ENCODE measurements around the gene NPHP4.

The NPHP4 gene

GRCh38 chr1:5989286-5989605, 3.0 kb downstream of the NPHP4 start:
- no peak for DNase-seq (ENCODE audit: low read depth)

GRCh38 chr1:5988596-5989285, 3.5 kb downstream of the NPHP4 start:
- DNase-seq (ENCODE audit: low read depth) = no peak

- DNase-seq (ENCODE audit: low read depth) = no peak
Measured at GRCh38 chr1:5986018-5986417, 6.2 kb downstream of the NPHP4 start.

GRCh38 chr1:5985250-5985649, 7.0 kb downstream of the NPHP4 start:
- no peak for DNase-seq (ENCODE audit: low read depth)

GRCh38 chr1:5983361-5984103, 8.7 kb downstream of the NPHP4 start:
- peak; percentile 91 for DNase-seq (ENCODE audit: low read depth)

GRCh38 chr1:5982868-5983267, 9.4 kb downstream of the NPHP4 start:
- no peak for DNase-seq (ENCODE audit: low read depth)

- DNase-seq (ENCODE audit: low read depth) = no peak
Measured at GRCh38 chr1:5982276-5982675, 9.9 kb downstream of the NPHP4 start.

GRCh38 chr1:5981009-5981380, 11.2 kb downstream of the NPHP4 start:
- DNase-seq (ENCODE audit: low read depth) = no peak

- peak; percentile 23 for DNase-seq (ENCODE audit: low read depth)
Measured at GRCh38 chr1:5980314-5981008, 11.8 kb downstream of the NPHP4 start.

- no peak for DNase-seq (ENCODE audit: low read depth)
Measured at GRCh38 chr1:5979536-5980313, 12.5 kb downstream of the NPHP4 start.

GRCh38 chr1:5978452-5978851, 13.8 kb downstream of the NPHP4 start:
- DNase-seq (ENCODE audit: low read depth) = peak; percentile 42

- DNase-seq (ENCODE audit: low read depth) = no peak
Measured at GRCh38 chr1:5977494-5978444, 14.5 kb downstream of the NPHP4 start.

- no peak for DNase-seq (ENCODE audit: low read depth)
Measured at GRCh38 chr1:5976726-5977493, 15.3 kb downstream of the NPHP4 start.

- no peak for DNase-seq (ENCODE audit: low read depth)
Measured at GRCh38 chr1:5976231-5976630, 16.0 kb downstream of the NPHP4 start.

GRCh38 chr1:5975133-5975880, 16.9 kb downstream of the NPHP4 start:
- peak; percentile 53 for DNase-seq (ENCODE audit: low read depth)

GRCh38 chr1:5974631-5975030, 17.6 kb downstream of the NPHP4 start:
- DNase-seq (ENCODE audit: low read depth) = no peak

- DNase-seq (ENCODE audit: low read depth) = no peak
Measured at GRCh38 chr1:5973771-5974170, 18.5 kb downstream of the NPHP4 start.

- no peak for DNase-seq (ENCODE audit: low read depth)
Measured at GRCh38 chr1:5972198-5972520, 20.1 kb downstream of the NPHP4 start.

- DNase-seq (ENCODE audit: low read depth) = no peak
Measured at GRCh38 chr1:5971471-5972197, 20.6 kb downstream of the NPHP4 start.

All from ELR (cell line).